A549 (cell line): ENCODE measurements around the gene DNAJC5. TPM values are rescaled to one million over a fixed set of nuclear protein-coding genes. Genes with fewer than 3 reads are reported as not detected.

Source experiments
- ATAC-seq, 2 experiments: fragments of 200-7000 bp in 1 of 2; fragments of >200 bp in 1 of 2; cut with Nextera tagmentation in 1 of 2; cut with Tn5 transposase in 1 of 2; 3 replicates each; pipeline versions ENCODE4 v1.8.0 to v1.9.1; 2018 to 2020; ENCODE audit warnings: mild to moderate bottlenecking in 1 of 2, moderate library complexity in 1 of 2
- CTCF ChIA-PET: fragments of 300-600 bp; sonication (Branson Sonifier 250); formaldehyde crosslinking; extraction: SDS; loops from one replicate; lab custom pipeline; 2021; ENCODE audit warnings: antibody characterized with exemption, inconsistent platforms; lab: Yijun Ruan, JAX
- POLR2A ChIA-PET: fragments of 350-600 bp; formaldehyde crosslinking; extraction: SDS; loops from one replicate; lab custom pipeline; 2021; ENCODE audit warnings: antibody characterized with exemption, inconsistent platforms; lab: Yijun Ruan, JAX
- DNase-seq, 2 experiments: peaks; one replicate each; pipeline versions ENCODE4 v3.0.0 to v3.0.0-alpha.2; 2011 to 2016; ENCODE audit warnings: low read depth in 1 of 2, low spot score in 1 of 2
- FAIRE-seq: peaks from 2 replicates; lab custom pipeline; 2011; peaks lifted over from hg19 to GRCh38; lab: Jason Lieb, UNC
- H3K27ac ChIP-seq, 2 experiments: fragments of >200 bp; sonication (Bioruptor Twin); formaldehyde crosslinking; 3 replicates each; pipeline ENCODE4 v1.5.1; 2016 to 2017
- H3K4me1 ChIP-seq: fragments of >200 bp; sonication (Bioruptor Twin); formaldehyde crosslinking; 3 replicates; pipeline ENCODE4 v1.6.1; 2016
- H3K4me2 ChIP-seq: fragments of >200 bp; sonication (Bioruptor Twin); formaldehyde crosslinking; 3 replicates; pipeline ENCODE4 v1.6.1; 2016
- H3K4me3 ChIP-seq: fragments of >200 bp; sonication (Bioruptor Twin); formaldehyde crosslinking; 3 replicates; pipeline ENCODE4 v1.5.1; 2016
- H3K9me3 ChIP-seq: fragments of >200 bp; sonication (Bioruptor Twin); formaldehyde crosslinking; 3 replicates; pipeline ENCODE4 v1.6.1; 2016
- BCL3 ChIP-seq: fragments of >200 bp; sonication (Bioruptor Twin); formaldehyde crosslinking; IDR thresholded peaks from 3 replicates; pipeline ENCODE4 v1.6.1; 2016
- BHLHE40 ChIP-seq: IDR thresholded peaks from 2 replicates; pipeline ENCODE4 v1.6.1; 2012; ENCODE audit warnings: low read depth, low read length, inconsistent platforms
- CBX2 ChIP-seq: fragments of 200-600 bp; sonication (generic); IDR thresholded peaks from 2 replicates; pipeline ENCODE4 v1.6.1; 2016; ENCODE audit warnings: low read depth, mild to moderate bottlenecking, borderline replicate concordance
- CEBPB ChIP-seq, 2 experiments: fragments of >200 bp in 1 of 2; sonication (Bioruptor Twin) in 1 of 2; formaldehyde crosslinking in 1 of 2; IDR thresholded peaks; 2 replicates each; pipeline ENCODE4 v1.6.1; 2012 to 2016
- EP300 ChIP-seq, 2 experiments: fragments of >200 bp; sonication (Bioruptor Twin); formaldehyde crosslinking; IDR thresholded peaks; 2 replicates in 1 of 2; 3 replicates in 1 of 2; pipeline ENCODE4 v1.6.1; 2016 to 2017
- ESRRA ChIP-seq: fragments of 150-350 bp; IDR thresholded peaks from 2 replicates; pipeline ENCODE4 v1.6.1; 2014; ENCODE audit warnings: mild to moderate bottlenecking, low read length, borderline replicate concordance
- FOXS1 ChIP-seq: fragments of 250-450 bp; sonication (Bioruptor Pico); IDR thresholded peaks from 2 replicates; pipeline ENCODE4 v1.5.0; 2020; ENCODE audit warnings: mild to moderate bottlenecking, moderate library complexity
- HDAC2 ChIP-seq: fragments of 200-600 bp; sonication (generic); IDR thresholded peaks from 2 replicates; pipeline ENCODE4 v1.6.1; 2016
- HEYL ChIP-seq: fragments of 250-450 bp; sonication (Bioruptor Pico); IDR thresholded peaks from 2 replicates; pipeline ENCODE4 v1.8.0; 2021; ENCODE audit warnings: mild to moderate bottlenecking, moderate library complexity
- HOXB5 ChIP-seq: fragments of 250-450 bp; sonication (Bioruptor Pico); IDR thresholded peaks from 2 replicates; pipeline ENCODE4 v1.5.0; 2020; ENCODE audit warnings: mild to moderate bottlenecking, moderate library complexity
- JUN ChIP-seq, 2 experiments: fragments of >200 bp; sonication (Bioruptor Twin); formaldehyde crosslinking; IDR thresholded peaks; 2 replicates in 1 of 2; 3 replicates in 1 of 2; pipeline ENCODE4 v1.6.1; 2016 to 2017
- MAZ ChIP-seq: fragments of 150-350 bp; IDR thresholded peaks from 2 replicates; pipeline ENCODE4 v1.6.1; 2014; ENCODE audit warnings: antibody characterized with exemption, low read depth, low read length, borderline replicate concordance
- MYC ChIP-seq: IDR thresholded peaks from 2 replicates; pipeline ENCODE4 v1.6.1; 2012; ENCODE audit warnings: mild to moderate bottlenecking, inconsistent platforms, low read length, improper control_type of control experiment, borderline replicate concordance
- NR3C1 ChIP-seq: fragments of >200 bp; sonication (Bioruptor Twin); formaldehyde crosslinking; IDR thresholded peaks from 3 replicates; pipeline ENCODE4 v1.6.1; 2017
- RCOR1 ChIP-seq: fragments of 150-350 bp; IDR thresholded peaks from 2 replicates; pipeline ENCODE4 v1.6.1; 2014; ENCODE audit warnings: antibody characterized with exemption, low read length, low read depth
- RFX5 ChIP-seq: fragments of 450-650 bp; IDR thresholded peaks from 2 replicates; pipeline ENCODE4 v1.7.1; 2014; ENCODE audit warnings: antibody characterized with exemption, mild to moderate bottlenecking, moderate library complexity
- ZFP36 ChIP-seq: fragments of 450-650 bp; IDR thresholded peaks from 2 replicates; pipeline ENCODE4 v1.6.1; 2014; ENCODE audit warnings: borderline replicate concordance; ENCODE audit not compliant: partially characterized antibody
- ZSCAN20 ChIP-seq: fragments of 250-450 bp; sonication (Bioruptor Pico); IDR thresholded peaks from 2 replicates; pipeline ENCODE4 v1.8.0; 2022; ENCODE audit warnings: mild to moderate bottlenecking, moderate library complexity
- WGBS: methylation state at CpG from one replicate; pipeline ENCODE4 v1.1.6; 2017; ENCODE audit errors: missing lambda C conversion rate; 5-methylcytosine and 5-hydroxymethylcytosine counted together
- polyA plus RNA-seq, 4 experiments: library from polyadenylated mRNA; depleted of rRNA in 3 of 4; stranded (reverse); fragments of >200 nt; fragmentation: RNase III in 1 of 4; extraction: RNeasy Plus Mini Kit Qiagen cat#74134 plus additional on column Dnase treatment in 1 of 4; gene quantifications; 2 replicates in 3 of 4; 3 replicates in 1 of 4; pipeline ENCODE4 v1.2.3, GENCODE V29; 2011 to 2017
- TF ChIP-seq, protein P1 (sequence below): fragments of 200-600 bp; sonication (generic); IDR thresholded peaks from 2 replicates; pipeline ENCODE4 v1.6.1; 2016; ENCODE audit warnings: antibody characterized with exemption, mild to moderate bottlenecking, moderate library complexity

The DNAJC5 gene
- polyA plus RNA-seq, 2 of the 4 experiments (the other 2 are of a cell fraction), result 20.4 to 23.2 TPM

DNA sequence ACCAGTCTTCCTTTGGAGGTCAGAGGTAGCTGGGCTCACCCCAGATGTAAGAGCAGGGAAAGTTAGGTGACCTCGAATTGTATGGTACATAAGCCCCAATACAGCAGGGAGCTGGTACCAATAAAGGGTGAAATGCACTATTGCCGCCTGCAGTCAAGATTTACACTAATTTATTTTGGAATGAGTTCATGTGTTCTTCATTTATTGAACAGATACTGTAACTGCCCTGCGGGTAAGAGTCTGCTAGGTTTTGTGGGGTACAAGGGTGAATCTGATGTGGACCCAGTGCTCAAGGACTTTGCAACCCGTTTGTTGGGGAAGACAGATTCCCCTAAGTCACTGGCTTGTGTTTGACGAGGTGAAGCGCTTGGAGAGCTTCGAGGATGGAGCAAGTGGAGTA is 2.5 kb upstream of the DNAJC5 start:
- no peaks in the 10 kb centered on the region for H3K9me3 ChIP-seq
- no peak overlapping the region for H3K4me3 ChIP-seq
- H3K4me2 ChIP-seq, result no peak overlapping the region
- no peak for TF ChIP-seq HDAC2
- TF ChIP-seq RCOR1, result no peak
- TF ChIP-seq, protein P1, sequence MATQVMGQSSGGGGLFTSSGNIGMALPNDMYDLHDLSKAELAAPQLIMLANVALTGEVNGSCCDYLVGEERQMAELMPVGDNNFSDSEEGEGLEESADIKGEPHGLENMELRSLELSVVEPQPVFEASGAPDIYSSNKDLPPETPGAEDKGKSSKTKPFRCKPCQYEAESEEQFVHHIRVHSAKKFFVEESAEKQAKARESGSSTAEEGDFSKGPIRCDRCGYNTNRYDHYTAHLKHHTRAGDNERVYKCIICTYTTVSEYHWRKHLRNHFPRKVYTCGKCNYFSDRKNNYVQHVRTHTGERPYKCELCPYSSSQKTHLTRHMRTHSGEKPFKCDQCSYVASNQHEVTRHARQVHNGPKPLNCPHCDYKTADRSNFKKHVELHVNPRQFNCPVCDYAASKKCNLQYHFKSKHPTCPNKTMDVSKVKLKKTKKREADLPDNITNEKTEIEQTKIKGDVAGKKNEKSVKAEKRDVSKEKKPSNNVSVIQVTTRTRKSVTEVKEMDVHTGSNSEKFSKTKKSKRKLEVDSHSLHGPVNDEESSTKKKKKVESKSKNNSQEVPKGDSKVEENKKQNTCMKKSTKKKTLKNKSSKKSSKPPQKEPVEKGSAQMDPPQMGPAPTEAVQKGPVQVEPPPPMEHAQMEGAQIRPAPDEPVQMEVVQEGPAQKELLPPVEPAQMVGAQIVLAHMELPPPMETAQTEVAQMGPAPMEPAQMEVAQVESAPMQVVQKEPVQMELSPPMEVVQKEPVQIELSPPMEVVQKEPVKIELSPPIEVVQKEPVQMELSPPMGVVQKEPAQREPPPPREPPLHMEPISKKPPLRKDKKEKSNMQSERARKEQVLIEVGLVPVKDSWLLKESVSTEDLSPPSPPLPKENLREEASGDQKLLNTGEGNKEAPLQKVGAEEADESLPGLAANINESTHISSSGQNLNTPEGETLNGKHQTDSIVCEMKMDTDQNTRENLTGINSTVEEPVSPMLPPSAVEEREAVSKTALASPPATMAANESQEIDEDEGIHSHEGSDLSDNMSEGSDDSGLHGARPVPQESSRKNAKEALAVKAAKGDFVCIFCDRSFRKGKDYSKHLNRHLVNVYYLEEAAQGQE, result no peak
- no peak for TF ChIP-seq MYC
- TF ChIP-seq MAZ, result no peak
- no peak for TF ChIP-seq NR3C1
- TF ChIP-seq EP300 (IDR thresholded peaks at IDR 0.05), result no peak
- no peak for TF ChIP-seq ZSCAN20
- no peak for TF ChIP-seq ESRRA
- no peak for TF ChIP-seq CBX2
- TF ChIP-seq HOXB5 (CRISPR knock-in tag), result no peak
- TF ChIP-seq ZFP36, result no peak
- TF ChIP-seq CEBPB (IDR thresholded peaks at IDR 0.05), result no peak
- FAIRE-seq (no peak), DNase-seq (no peak), ATAC-seq (no peak)
- 90% methylated on average over 7 of the region's 7 CpGs for WGBS
- no peak overlapping the region for H3K27ac ChIP-seq
- POLR2A ChIA-PET, result interaction anchor here (0.7 kb wide), 1 partner anchor 472 kb away, joined by 5 read pairs; no protein-coding TSS in a partner anchor
- H3K4me1 ChIP-seq, result peaks cover 12% of the 10 kb centered on the region
- CTCF ChIA-PET, result interaction anchor here (0.5 to 3.0 kb wide), 5 partner anchors 10 to 82 kb away, joined by 3 to 15 read pairs (median 9); partner anchors contain the start of gene TPD52L2

DNA sequence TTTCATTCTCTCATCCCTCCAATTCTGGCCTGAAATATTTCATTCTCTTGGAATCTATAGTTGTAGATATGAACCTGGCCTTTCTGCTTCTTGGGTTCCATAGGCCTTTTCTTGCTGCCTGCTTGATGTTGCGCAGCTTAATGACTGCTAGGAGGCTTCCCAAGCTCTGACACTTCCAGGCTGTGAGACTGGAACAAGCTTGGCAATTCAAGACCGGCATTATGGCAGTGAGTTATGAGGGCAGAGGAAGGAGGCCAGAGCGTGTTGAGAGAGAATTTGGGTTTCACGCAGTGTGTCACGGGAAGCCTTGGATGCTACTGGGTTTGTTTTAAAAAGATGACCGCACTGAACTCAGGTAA is 948 bp upstream of the DNAJC5 start:
- ChIA-PET POLR2A (interaction anchor here (1.1 to 2.3 kb wide), 3 partner anchors 18 to 153 kb away, joined by 4 to 14 read pairs (median 4); partner anchors contain the start of gene TPD52L2), CTCF (interaction anchor here (0.6 to 1.0 kb wide), 2 partner anchors 10 to 19 kb away, joined by 3 to 4 read pairs; no protein-coding TSS in a partner anchor)
- no peak for DNase-seq
- no peak overlapping the region for H3K27ac ChIP-seq
- no peak; a peak in 1 of 6 replicates for ATAC-seq
- H3K4me1 ChIP-seq, result peaks cover 12% of the 10 kb centered on the region
- H3K4me2 ChIP-seq, result no peak overlapping the region; the same call in 2 of the 3 replicates
- no peak for TF ChIP-seq RFX5
- no peak for TF ChIP-seq HEYL (CRISPR knock-in tag)
- TF ChIP-seq ESRRA, result no peak
- FAIRE-seq, result no peak
- H3K4me3 ChIP-seq, result no peak overlapping the region
- 90% methylated on average over 6 of the region's 6 CpGs for WGBS
- H3K9me3 ChIP-seq, result no peaks in the 10 kb centered on the region

DNA sequence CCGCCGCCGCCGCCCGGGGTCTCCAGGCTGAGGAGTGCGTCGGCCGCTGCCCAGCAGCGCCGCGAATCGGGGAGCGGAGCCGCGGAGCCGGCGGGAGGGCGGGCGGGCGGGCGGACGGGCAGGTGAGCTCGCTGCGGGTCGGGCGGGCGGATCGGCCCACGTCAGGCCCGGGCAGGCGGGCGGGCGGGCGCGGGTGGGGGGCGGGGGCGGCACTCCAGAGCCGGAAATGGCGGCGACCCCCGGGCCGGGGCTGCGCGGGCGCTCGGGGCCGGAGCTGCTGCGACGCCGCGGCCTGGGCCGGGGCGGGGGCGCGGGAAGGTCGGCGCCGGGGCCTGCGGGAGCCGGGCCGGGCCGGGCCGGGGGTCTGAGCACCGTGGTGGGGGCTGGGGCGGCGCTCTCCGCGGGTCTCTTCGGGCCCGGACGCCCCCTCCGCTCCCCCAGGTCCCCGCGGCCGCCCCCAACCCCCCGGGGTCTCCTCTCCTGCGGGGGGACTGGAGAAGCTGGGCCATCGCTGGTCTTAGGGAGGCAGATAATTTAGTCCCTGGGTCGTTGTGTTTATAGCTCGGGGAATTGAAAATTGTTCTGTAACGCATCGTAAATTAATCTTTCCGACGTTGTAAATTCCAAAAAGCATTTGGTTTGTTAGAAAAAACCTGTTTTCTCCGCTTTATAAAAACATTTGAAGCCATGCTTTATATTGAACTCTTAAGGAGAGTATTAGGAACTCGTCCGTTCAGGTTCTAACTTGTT is 451 bp downstream of the DNAJC5 start:
- FAIRE-seq (no peak), ATAC-seq (peak in 1 of 2 experiments; percentile 71; a peak in 3 of 6 replicates), DNase-seq (no peak)
- peak overlapping the region; percentile 83 for H3K4me2 ChIP-seq
- 2% methylated on average over 10 of the region's 87 CpGs for WGBS
- no peaks in the 10 kb centered on the region for H3K9me3 ChIP-seq
- peaks cover 12% of the 10 kb centered on the region for H3K4me1 ChIP-seq
- peak overlapping the region; percentile 82 to 96 for H3K27ac ChIP-seq
- TF ChIP-seq JUN (IDR thresholded peaks at IDR 0.05) (peak in 1 of 2 experiments; percentile 70; a peak in 2 of 5 replicates), BCL3 (0 out of 3 replicates have a peak, but pooled peaks have one; percentile 33), BHLHE40 (no peak), FOXS1 (CRISPR knock-in tag) (no peak)
- H3K4me3 ChIP-seq, result peak overlapping the region; percentile 65
- CTCF ChIA-PET, result interaction anchor here (1.0 to 1.6 kb wide), 7 partner anchors 11 to 225 kb away, joined by 3 to 8 read pairs (median 4); partner anchors contain the start of genes PRPF6 and TPD52L2
- POLR2A ChIA-PET, result interaction anchor here (1.1 to 2.3 kb wide), 3 partner anchors 19 to 154 kb away, joined by 4 to 14 read pairs (median 4); partner anchors contain the start of gene TPD52L2
